CD4-positive, alpha-beta T cell treated with Interleukin-17A for 4 hours (primary cell): ENCODE measurements around the gene HOXD8.

Experiments used
- DNase-seq: peaks from one replicate; pipeline ENCODE4 v3.0.0-alpha.2; 2020; ENCODE audit warnings: mixed read lengths

HOXD8 gene

DNA sequence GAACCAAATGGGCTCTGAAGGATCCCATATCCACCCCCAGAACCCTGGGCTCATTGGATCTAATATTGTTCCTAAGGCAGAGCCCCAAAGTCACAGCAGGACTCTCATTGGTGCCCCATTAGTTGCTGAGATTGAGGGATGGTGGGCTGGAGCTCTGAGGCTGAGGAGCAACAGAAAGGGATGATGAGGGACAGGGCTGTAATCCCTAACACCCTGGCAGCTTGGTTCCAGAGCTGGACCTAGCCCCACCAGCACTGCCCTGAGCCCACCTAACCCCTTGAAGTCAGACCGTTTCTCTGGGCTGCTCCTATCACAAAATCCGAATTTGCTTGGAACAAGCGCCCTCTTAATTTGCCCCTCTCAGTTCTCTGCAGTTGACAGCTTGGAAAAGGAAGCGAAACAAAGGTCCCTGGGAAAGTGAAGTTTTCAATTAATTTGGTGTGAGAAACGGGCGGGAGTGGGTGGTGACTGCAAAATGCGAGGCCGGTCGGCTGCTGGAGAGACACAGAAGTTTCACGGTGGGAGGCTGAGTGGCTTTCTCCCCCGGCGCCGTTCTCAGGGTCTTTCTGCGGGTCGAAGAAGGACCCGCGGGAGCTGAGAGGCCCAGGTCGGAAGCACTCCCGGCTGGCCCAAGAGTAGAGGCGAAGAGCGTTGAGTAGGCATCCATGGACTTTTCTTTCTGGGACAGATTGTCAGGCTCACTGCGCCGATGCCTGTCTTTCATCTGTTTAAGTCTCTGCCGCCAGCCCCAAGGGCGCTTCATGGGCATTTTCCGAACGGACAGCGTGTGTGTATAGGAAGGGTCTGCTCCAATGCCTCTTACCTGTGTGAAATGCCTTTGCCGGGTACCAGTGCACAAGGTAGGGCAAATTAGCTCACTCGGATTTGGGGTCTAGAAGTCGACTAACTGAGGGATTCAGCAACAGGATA, 37.9 kb upstream of the HOXD8 start:
- DNase-seq = no peak

- DNase-seq = no peak
Measured at GRCh38 chr2:176092270-176093144, 37.0 kb upstream of the HOXD8 start, which contains the start of gene HOXD13. Gene HOXD13 (plus strand): TSS chr2:176092721. CDS start chr2:176092891, 170 bp downstream.

DNA sequence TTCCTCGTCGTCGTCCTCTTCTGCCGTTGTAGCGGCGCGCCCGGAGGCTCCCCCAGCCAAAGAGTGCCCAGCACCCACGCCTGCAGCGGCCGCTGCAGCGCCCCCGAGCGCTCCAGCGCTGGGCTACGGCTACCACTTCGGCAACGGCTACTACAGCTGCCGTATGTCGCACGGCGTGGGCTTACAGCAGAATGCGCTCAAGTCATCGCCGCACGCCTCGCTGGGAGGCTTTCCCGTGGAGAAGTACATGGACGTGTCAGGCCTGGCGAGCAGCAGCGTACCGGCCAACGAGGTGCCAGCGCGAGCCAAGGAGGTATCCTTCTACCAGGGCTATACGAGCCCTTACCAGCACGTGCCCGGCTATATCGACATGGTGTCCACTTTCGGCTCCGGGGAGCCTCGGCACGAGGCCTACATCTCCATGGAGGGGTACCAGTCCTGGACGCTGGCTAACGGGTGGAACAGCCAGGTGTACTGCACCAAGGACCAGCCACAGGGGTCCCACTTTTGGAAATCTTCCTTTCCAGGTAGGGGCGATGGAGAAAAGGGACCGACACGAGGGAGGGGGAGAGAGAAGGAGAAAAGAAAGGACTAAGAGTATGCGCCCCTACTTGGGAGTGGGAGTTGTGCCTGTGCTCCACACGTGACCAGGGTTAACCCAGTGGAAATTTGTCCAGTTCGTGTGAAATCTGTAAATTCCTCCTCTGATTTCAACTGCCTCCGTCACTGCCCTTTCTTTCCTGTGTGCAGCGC, 36.2 kb upstream of the HOXD8 start:
- DNase-seq = no peak

- DNase-seq = no peak
Measured at GRCh38 chr2:176093898-176094249, 35.6 kb upstream of the HOXD8 start.

DNA sequence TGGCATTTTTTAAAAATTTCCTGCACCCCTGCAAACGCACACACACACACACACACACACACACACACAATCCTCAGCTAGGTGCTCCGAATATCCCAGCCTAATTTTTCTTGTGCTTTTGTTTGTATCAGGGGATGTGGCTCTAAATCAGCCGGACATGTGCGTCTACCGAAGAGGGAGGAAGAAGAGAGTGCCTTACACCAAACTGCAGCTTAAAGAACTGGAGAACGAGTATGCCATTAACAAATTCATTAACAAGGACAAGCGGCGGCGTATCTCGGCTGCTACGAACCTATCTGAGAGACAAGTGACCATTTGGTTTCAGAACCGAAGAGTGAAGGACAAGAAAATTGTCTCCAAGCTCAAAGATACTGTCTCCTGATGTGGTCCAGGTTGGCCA, 35.2 kb upstream of the HOXD8 start:
- no peak for DNase-seq

- DNase-seq = no peak
Measured at GRCh38 chr2:176095421-176095820, 34.1 kb upstream of the HOXD8 start.

DNA sequence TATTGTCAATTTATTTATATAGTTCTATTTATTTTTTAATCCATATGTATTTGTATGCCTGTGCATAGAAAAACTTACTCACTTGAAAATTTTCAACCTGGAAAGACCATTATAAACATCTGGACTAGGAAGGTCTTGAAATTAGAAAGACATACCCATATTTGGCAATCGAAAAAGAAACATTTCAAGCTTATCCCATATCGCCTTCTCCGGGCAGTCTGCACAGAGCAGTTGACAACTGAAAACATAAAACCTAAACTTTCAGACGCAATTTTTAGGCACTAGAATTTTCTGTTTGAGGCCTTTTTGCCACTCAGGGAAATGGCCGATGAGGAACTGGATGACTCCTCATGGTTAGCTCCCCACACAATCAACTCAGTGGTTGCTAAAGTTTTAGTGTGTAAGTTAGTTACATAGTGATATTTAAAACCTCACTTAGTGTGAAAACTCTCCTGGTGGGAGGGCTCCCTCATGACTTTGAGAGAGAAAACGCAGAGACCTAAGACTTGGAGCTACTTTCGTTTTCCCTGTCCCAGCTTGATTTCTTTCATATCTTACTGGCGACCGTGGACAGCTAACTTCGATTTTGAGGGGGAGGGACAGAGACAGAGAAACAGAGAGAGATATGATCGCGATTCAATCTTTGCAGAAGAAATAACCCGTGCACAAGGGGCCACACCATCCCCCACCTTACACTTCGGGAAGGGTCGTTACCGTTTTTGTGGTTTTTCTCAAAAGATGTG, 33.1 kb upstream of the HOXD8 start:
- no peak for DNase-seq

- peak; percentile 66 for DNase-seq
Measured at GRCh38 chr2:176096986-176097819, 32.3 kb upstream of the HOXD8 start.

DNA sequence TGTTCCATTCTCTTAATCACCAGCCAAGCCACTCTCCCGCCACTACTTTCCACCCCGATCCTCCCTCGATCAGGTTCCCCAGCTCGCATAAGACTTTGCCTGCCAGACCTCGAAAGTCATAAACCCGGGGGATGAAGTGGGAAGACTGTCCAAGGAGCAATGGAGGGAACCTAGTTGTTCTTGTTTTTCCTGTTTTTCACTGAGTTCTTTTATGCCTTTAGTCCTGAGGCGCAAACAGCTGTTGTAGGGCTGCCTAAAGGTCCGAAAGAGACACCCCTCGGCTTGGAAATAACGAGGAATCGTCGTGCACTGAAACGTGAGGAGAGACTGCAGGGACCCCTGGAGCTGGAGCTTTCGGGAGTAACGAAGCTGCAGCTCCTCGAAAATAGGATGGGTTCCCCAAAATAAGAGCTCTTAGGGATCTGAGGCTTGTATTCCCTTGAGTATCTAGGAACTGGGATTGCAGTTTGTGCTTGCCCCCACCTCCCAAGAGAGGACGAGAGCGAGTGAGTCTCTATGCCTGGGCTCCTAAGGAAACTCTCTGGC, 31.6 kb upstream of the HOXD8 start:
- no peak for DNase-seq

DNA sequence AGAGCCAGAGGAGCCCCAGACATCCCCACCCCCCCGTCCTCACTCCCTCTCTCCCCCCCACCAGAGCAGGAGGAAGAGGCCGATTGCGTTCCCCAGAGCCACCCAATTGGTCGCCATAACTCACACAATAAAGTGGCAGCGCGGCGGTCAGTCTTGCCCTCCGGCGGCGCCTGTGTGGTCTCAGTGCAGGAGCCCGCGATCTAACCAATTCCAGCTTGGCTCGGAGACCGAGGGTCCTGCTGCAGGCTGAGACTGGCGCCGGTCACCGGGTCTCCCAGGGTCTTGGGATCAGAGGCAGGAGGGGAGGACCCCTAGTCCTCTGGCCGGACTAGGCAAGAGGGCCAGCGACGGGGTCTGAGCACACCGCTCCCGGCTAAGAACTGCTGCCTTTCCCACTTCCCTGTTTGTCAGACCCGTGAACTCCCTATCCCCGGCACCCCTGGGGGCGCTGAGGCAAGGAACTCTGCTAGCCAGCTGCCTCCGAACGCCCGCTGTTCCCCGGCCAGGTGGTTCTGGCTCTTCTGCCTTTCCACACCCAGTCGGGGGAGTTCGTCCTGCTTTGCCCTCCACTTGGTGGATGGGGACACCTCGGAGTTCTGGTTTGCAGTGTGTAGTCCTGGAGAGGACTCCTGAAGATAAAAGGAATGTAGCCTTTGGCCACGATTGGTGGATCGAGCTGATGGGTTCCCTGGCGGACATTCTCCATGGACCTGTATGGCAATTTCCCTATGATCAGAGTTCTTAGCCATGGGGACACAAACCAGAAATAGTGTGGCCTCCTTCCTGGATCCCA, 30.9 kb upstream of the HOXD8 start:
- no peak for DNase-seq

DNA sequence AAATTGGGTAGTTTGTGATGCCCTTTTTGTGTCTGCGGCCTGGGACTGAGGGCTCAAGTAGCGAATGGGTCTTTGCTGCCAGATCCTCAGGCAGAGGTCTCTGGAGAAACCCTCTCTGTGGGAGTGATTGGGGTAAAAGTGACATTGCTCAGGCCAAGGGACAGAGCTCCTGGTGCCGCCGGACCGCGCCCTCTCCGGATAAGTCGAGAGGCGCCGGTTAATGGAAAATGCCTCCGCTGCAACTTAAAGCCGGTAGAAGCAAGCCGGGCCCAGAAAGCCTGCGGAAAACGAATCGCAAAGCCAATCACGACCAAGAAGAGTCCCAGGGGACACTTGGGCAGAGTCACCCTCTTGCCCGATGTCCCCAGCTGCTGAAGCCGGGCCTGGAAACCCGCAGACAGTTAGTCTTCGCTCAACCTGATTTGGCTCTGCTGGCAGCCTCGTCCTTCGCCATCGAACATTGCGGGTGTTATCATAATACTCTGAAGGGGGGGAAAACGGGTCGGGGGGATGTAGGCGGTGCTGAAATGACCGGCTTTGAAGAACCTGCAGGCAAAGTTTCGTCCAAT, 30.3 kb upstream of the HOXD8 start:
- no peak for DNase-seq

GRCh38 chr2:176099728-176100546, 29.6 kb upstream of the HOXD8 start, which contains the start of gene HOXD12:
Gene HOXD12 (plus strand): TSS chr2:176099795. CDS start chr2:176099802, 7 bp downstream.
- DNase-seq = no peak

- no peak for DNase-seq
Measured at GRCh38 chr2:176100547-176101140, 28.9 kb upstream of the HOXD8 start.

DNA sequence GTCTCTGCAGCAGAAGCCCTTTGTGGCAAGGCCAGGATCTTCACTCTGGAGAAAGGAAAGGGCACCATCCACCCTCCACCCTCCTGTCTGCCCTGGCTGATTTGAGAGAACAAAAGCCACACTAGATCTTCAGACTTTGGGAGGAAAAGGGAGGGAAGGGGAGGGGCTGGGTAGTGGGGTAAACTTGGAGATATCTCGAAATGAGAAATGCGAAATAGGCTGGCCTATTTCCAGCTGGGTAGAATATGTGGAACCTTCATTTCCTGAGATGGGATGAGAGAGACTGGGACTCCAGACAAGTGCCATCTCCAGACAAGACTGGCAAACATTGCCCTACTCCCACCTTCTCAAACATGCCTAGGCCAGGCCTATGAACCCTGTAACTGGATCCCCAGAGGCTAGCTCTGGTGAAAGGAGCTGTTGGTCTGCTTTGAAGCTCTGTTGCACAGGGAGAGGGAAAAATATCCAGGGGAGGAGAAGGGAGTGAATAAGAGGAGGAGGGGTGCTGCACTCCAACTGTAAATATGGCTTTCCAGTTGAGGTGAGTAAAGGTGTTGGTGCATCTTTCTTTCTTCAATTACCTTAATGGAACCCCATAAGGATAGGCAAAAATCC, 28.2 kb upstream of the HOXD8 start:
- DNase-seq = no peak

DNA sequence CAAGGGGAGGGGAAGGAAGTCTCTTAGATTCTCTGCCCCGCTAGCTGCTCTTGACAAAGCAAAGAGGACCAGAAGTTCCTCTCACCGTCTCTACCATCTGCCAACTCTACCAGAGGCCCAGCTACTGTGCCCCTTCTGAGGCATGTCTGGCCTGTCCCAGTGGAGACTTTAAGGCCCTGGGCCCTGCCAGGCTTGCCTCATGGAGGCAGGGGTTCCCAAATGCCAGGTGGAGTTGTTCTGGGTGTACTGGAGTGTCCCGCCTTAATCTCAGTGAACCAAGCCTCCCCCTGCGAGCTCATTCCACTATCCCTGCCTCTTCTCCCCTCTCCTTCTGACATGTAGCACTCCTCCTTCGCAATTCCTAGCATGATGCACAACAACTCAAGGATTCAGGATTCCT, 27.7 kb upstream of the HOXD8 start:
- DNase-seq = no peak

DNA sequence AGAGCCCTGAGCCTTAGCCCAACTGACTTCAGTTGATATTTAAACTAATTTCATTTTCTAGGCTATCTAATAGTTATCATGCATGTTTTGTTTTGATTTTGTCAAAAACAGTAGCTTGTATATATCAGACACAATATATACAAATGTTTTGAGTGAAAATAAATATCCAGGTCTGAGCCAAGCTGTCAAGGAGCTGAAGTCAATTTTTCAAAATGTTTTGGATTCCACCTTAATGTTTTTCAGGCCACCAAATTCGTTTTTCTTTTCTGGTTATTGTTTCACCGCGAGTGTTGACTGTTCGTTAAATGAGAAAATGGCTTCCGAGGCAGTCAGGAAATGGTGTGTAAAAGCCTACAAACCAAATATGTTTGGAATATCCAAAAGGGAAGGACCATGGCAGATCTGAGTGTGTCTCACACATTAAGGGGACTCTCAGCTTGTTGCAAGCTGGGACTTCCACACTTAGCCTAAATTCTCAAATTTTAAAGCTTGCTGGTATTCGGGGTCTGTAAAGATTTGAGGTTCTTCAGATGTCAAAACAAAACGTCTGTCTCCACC, 27.1 kb upstream of the HOXD8 start:
- DNase-seq = no peak

DNA sequence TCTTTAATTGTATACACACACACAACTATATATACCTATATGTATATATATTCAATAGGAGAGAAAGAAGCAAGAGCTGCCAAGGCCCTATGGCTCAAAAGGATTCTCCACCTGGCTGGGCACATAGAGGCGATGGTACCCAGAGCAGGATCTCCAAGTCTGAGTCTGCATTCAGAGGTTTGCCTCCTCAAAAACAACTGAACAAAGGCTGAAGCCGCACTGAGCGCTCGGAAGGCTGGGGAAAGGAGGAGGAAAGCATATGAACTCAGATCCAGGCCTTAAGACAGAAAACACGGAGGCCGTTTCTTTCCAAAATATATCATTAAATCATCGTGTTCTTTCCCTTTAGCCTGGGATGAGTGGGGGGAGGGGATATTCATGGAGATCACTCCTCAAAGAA, 26.3 kb upstream of the HOXD8 start:
- no peak for DNase-seq
